Subcutaneous adipose tissue (tissue), 4 donors: ENCODE measurements around the gene F2RL3. TPM values are rescaled to one million over a fixed set of nuclear protein-coding genes. Genes with fewer than 3 reads are reported as not detected.

Experiments used
- CTCF ChIP-seq: fragments of 450-650 bp; IDR thresholded peaks from one replicate; pipeline ENCODE4 v1.5.1; 2016; ENCODE audit warnings: low read depth, mild to moderate bottlenecking, control low read depth, antibody characterized with exemption, moderate library complexity
- total RNA-seq, 4 donors: library from RNA; depleted of rRNA; stranded (reverse); fragments of >200 nt; gene quantifications; one replicate each; pipeline ENCODE4 v1.1.0, GENCODE V29; 2016

F2RL3 gene
- total RNA-seq, 4 donors from 2014 or later, result 2.5 to 24.1 (median 10.6) TPM

- TF ChIP-seq CTCF, result no peak
Measured at GRCh38 chr19:16890461-16891184, 1.8 kb downstream of the F2RL3 start.

- no peak for TF ChIP-seq CTCF
Measured at GRCh38 chr19:16891696-16892382, 3.0 kb downstream of the F2RL3 start.

GRCh38 chr19:16892436-16892835 is 3.6 kb downstream of the F2RL3 start:
- TF ChIP-seq CTCF, result no peak

GRCh38 chr19:16892868-16893685 is 4.3 kb downstream of the F2RL3 start:
- no peak for TF ChIP-seq CTCF

- no peak for TF ChIP-seq CTCF
Measured at GRCh38 chr19:16893686-16893989, 4.8 kb downstream of the F2RL3 start.

- no peak for TF ChIP-seq CTCF
Measured at GRCh38 chr19:16894080-16894479, 5.3 kb downstream of the F2RL3 start.
